CD4-positive, alpha-beta T cell (primary cell): ENCODE data around the gene MYO1D. TPM values are rescaled to one million over a fixed set of nuclear protein-coding genes. Genes with fewer than 3 reads are reported as not detected.

ENCODE experiments used
- ATAC-seq: fragments of 200-7000 bp; cut with Tn5 transposase; one replicate; pipeline ENCODE4 v1.10.0; 2022; ENCODE audit warnings: mild to moderate bottlenecking; ENCODE audit not compliant: poor library complexity
- CTCF ChIA-PET: fragments of 350-600 bp; sonication (Branson Sonifier 250); formaldehyde crosslinking; loops from one replicate; lab custom pipeline; 2021; ENCODE audit warnings: antibody characterized with exemption, inconsistent platforms; lab: Charles Lee
- POLR2A ChIA-PET: fragments of 350-600 bp; sonication (Branson Sonifier 250); formaldehyde crosslinking; loops from one replicate; lab custom pipeline; 2021; ENCODE audit warnings: antibody characterized with exemption, inconsistent platforms; lab: Charles Lee
- DNase-seq, 14 experiments: peaks; one replicate each; pipeline ENCODE4 v3.0.0-alpha.2; 2013 to 2020; ENCODE audit warnings: mixed read lengths in 2 of 14
- H3K27ac ChIP-seq, 2 donors: one replicate each; pipeline versions ENCODE4 v1.5.1 to v1.7.0; 2013; ENCODE audit warnings: low read length in 2 of 2, low read depth in 1 of 2, mild to moderate bottlenecking in 1 of 2
- H3K27me3 ChIP-seq, 2 experiments: 1 replicate in 1 of 2; 2 replicates in 1 of 2; pipeline versions ENCODE4 v1.6.1 to v1.7.0; 2013; ENCODE audit warnings: low read length in 2 of 2, control low read depth in 1 of 2, mild to moderate bottlenecking in 1 of 2, moderate library complexity in 1 of 2; ENCODE audit not compliant: insufficient read depth in 2 of 2, control insufficient read depth in 1 of 2
- H3K36me3 ChIP-seq: one replicate; pipeline ENCODE4 v1.6.1; 2013; ENCODE audit warnings: low read length, control low read depth; ENCODE audit not compliant: insufficient read depth
- H3K4me1 ChIP-seq: one replicate; pipeline ENCODE4 v1.6.1; 2013; ENCODE audit warnings: low read length, control low read depth; ENCODE audit not compliant: insufficient read depth
- H3K4me3 ChIP-seq: one replicate; pipeline ENCODE4 v1.5.1; 2013; ENCODE audit warnings: mild to moderate bottlenecking, low read length, moderate library complexity
- H3K9me3 ChIP-seq, 2 experiments: 1 replicate in 1 of 2; 2 replicates in 1 of 2; pipeline versions ENCODE4 v1.6.1 to v1.7.0; 2013; ENCODE audit warnings: low read length in 2 of 2, mild to moderate bottlenecking in 2 of 2, control low read depth in 1 of 2, moderate library complexity in 1 of 2; ENCODE audit not compliant: control insufficient read depth in 1 of 2, insufficient read depth in 1 of 2
- H3K27ac Mint-ChIP-seq: one replicate; pipeline ENCODE4 v1.8.0; 2020; ENCODE audit warnings: mixed read lengths
- H3K27me3 Mint-ChIP-seq: one replicate; pipeline ENCODE4 v1.8.0; 2021; ENCODE audit warnings: mixed read lengths
- H3K36me3 Mint-ChIP-seq: one replicate; pipeline ENCODE4 v1.8.0; 2021; ENCODE audit warnings: low read depth, mixed read lengths
- H3K4me1 Mint-ChIP-seq: one replicate; pipeline ENCODE4 v1.8.0; 2021; ENCODE audit warnings: low read depth, mixed read lengths
- H3K4me3 Mint-ChIP-seq: one replicate; pipeline ENCODE4 v1.8.0; 2020; ENCODE audit warnings: mild to moderate bottlenecking, mixed read lengths
- H3K9me3 Mint-ChIP-seq: one replicate; pipeline ENCODE4 v1.8.0; 2020; ENCODE audit warnings: mixed read lengths
- CTCF ChIP-seq: fragments of 200-600 bp; IDR thresholded peaks from one replicate; pipeline ENCODE4 v1.8.0; 2022; ENCODE audit warnings: antibody characterized with exemption, mild to moderate bottlenecking
- intact Hi-C, 2 experiments: fragments of 100-400 bp; cut with DNase I in 1 of 2; cut with micrococcal nuclease in 1 of 2; formaldehyde crosslinking; loops; one replicate each; pipeline versions ENCODE4 v1.15.1 to v1.9.0; 2023 to 2025; cut with DNase I, micrococcal nuclease
- total RNA-seq, 174 experiments: library from RNA in 2 of 174; stranded (reverse) in 2 of 174; gene quantifications; one replicate each; pipeline ENCODE4 v1.2.3 and lab custom pipeline; 2021 to 2026

The MYO1D gene
- total RNA-seq, 2 experiments from 2014 or later = 5.8 to 6.4 TPM

GRCh38 chr17:32731556-32732295, 145.2 kb downstream of the MYO1D start:
- intact Hi-C loops = no loop called here
- Histone ChIP-seq H3K27me3 (no peaks in the 10 kb centered on the region), H3K9me3 (peaks cover 0 to 16% of the 10 kb centered on the region in 2 experiments), H3K36me3 (no peaks in the 10 kb centered on the region), H3K4me1 (no peaks in the 10 kb centered on the region), H3K27ac (no peak overlapping the region), H3K4me3 (no peak overlapping the region)
- Mint-ChIP-seq H3K4me1 (no peaks in the 10 kb centered on the region), H3K9me3 (no peaks in the 10 kb centered on the region), H3K4me3 (no peak overlapping the region), H3K27me3 (no peaks in the 10 kb centered on the region), H3K27ac (no peak overlapping the region), H3K36me3 (no peaks in the 10 kb centered on the region)
- ChIA-PET CTCF (no interaction called here), POLR2A (no interaction called here)
- DNase-seq = no peak
- no peak for ATAC-seq
- no peak for TF ChIP-seq CTCF

GRCh38 chr17:32727681-32728080, 149.2 kb downstream of the MYO1D start:
- peaks cover 0 to 16% of the 10 kb centered on the region in 2 experiments for H3K9me3 ChIP-seq
- no peaks in the 10 kb centered on the region for H3K9me3 Mint-ChIP-seq
- DNase-seq (no peak), ATAC-seq (no peak)
- H3K4me1 ChIP-seq = no peaks in the 10 kb centered on the region
- no peak overlapping the region for H3K27ac Mint-ChIP-seq
- H3K36me3 ChIP-seq = no peaks in the 10 kb centered on the region
- CTCF ChIA-PET = interaction anchor here (1.2 kb wide), 1 partner anchor 8 kb away, joined by 4 read pairs; no protein-coding TSS in a partner anchor
- no peaks in the 10 kb centered on the region for H3K4me1 Mint-ChIP-seq
- TF ChIP-seq CTCF = no peak
- no peaks in the 10 kb centered on the region for H3K27me3 Mint-ChIP-seq
- H3K4me3 ChIP-seq = no peak overlapping the region
- no peaks in the 10 kb centered on the region for H3K27me3 ChIP-seq
- peaks cover 13% of the 10 kb centered on the region for H3K36me3 Mint-ChIP-seq
- H3K27ac ChIP-seq = no peak overlapping the region
- no peak overlapping the region for H3K4me3 Mint-ChIP-seq
- intact Hi-C loops = no loop called here
- POLR2A ChIA-PET = no interaction called here

GRCh38 chr17:32725697-32726096, 151.2 kb downstream of the MYO1D start:
- Mint-ChIP-seq H3K4me1 (no peaks in the 10 kb centered on the region), H3K9me3 (no peaks in the 10 kb centered on the region), H3K27me3 (no peaks in the 10 kb centered on the region), H3K27ac (no peak overlapping the region), H3K4me3 (no peak overlapping the region), H3K36me3 (peaks cover 20% of the 10 kb centered on the region)
- POLR2A ChIA-PET = no interaction called here
- CTCF ChIA-PET = no interaction called here
- TF ChIP-seq CTCF = no peak
- ATAC-seq = no peak
- Histone ChIP-seq H3K4me3 (no peak overlapping the region), H3K27me3 (no peaks in the 10 kb centered on the region), H3K36me3 (no peaks in the 10 kb centered on the region), H3K27ac (no peak overlapping the region), H3K4me1 (no peaks in the 10 kb centered on the region), H3K9me3 (peaks cover 0 to 4% of the 10 kb centered on the region in 2 experiments)
- no peak for DNase-seq
- intact Hi-C loops = no loop called here
